Measurements from ENCODE around the gene WWC2.

- no peak for TF ChIP-seq STAT6 (CRISPR knock-in tag; conservative IDR thresholded peaks at IDR 0.05; ENCODE audit: low read depth)
- no peak for TF ChIP-seq FOXP4 (CRISPR knock-in tag; IDR thresholded peaks at IDR 0.05)
- no peak for TF ChIP-seq CTCF (IDR thresholded peaks at IDR 0.05)
- no peak for TF ChIP-seq ESRRA (CRISPR knock-in tag; IDR thresholded peaks at IDR 0.05; ENCODE audit: borderline replicate concordance)
These were observed 45.4 kb upstream of the WWC2 start for GRCh38 chr4:183053681-183054080.
